GM12878 (cell line): ENCODE results near the gene SDCCAG8. TPM values are rescaled to one million over a fixed set of nuclear protein-coding genes. Genes with fewer than 3 reads are reported as not detected.

Experiments
- ATAC-seq: fragments of 200-7000 bp; cut with Tn5 transposase; 3 replicates; pipeline ENCODE4 v1.9.1; 2020; ENCODE audit warnings: mild to moderate bottlenecking, moderate library complexity
- BruUV-seq: library from RNA; stranded (reverse); fragments of 400-500 nt; replicated peaks from 2 replicates; lab custom pipeline; 2021; lab: Mats Ljungman, UMichigan
- CTCF ChIA-PET: fragments of 300-600 bp; sonication (Branson Sonifier 250); formaldehyde crosslinking; extraction: SDS; loops from one replicate; lab custom pipeline; 2021; ENCODE audit warnings: inconsistent platforms; lab: Yijun Ruan, JAX
- POLR2A ChIA-PET: fragments of 350-600 bp; formaldehyde crosslinking; extraction: SDS; loops from one replicate; lab custom pipeline; 2021; ENCODE audit warnings: inconsistent platforms; lab: Charles Lee
- RAD21 ChIA-PET: fragments of 300-600 bp; sonication (Branson Sonifier 250); formaldehyde crosslinking; loops from one replicate; lab custom pipeline; 2023; ENCODE audit warnings: antibody characterized with exemption; ENCODE audit not compliant: unreplicated experiment; lab: Charles Lee
- SMC1A ChIA-PET: fragments of 300-600 bp; sonication (Branson Sonifier 250); formaldehyde crosslinking; loops from one replicate; lab custom pipeline; 2023; ENCODE audit not compliant: unreplicated experiment, uncharacterized antibody; lab: Charles Lee
- DNase-seq: peaks from one replicate; pipeline ENCODE4 v3.0.0-alpha.2; 2011; ENCODE audit warnings: low read depth, low spot score
- FAIRE-seq: peaks from 3 replicates; lab custom pipeline; 2011; peaks lifted over from hg19 to GRCh38; lab: Jason Lieb, UNC
- H2AFZ ChIP-seq: 2 replicates; pipeline ENCODE4 v1.6.0; 2011; ENCODE audit warnings: low read depth, low read length, control low read depth; ENCODE audit not compliant: control insufficient read depth
- H3K27ac ChIP-seq: 2 replicates; pipeline ENCODE4 v1.5.1; 2011; ENCODE audit warnings: control low read depth; ENCODE audit not compliant: control insufficient read depth, insufficient read depth
- H3K27me3 ChIP-seq, 2 experiments: replicated peaks in 1 of 2; 2 replicates each; pipeline versions ENCODE4 v1.6.0 to v1.6.1; 2011; ENCODE audit warnings: low read length in 1 of 2; ENCODE audit not compliant: control insufficient read depth in 2 of 2, insufficient read depth in 2 of 2
- H3K36me3 ChIP-seq, 2 experiments: 2 replicates each; pipeline ENCODE4 v1.5.1; 2011; ENCODE audit warnings: low read length in 1 of 2; ENCODE audit not compliant: control insufficient read depth in 2 of 2, insufficient read depth in 2 of 2
- H3K4me1 ChIP-seq: 2 replicates; pipeline ENCODE4 v1.6.1; 2011; ENCODE audit warnings: mild to moderate bottlenecking, low read length, moderate library complexity, mixed read lengths; ENCODE audit not compliant: control insufficient read depth, insufficient read depth
- H3K4me2 ChIP-seq: 2 replicates; pipeline ENCODE4 v1.6.0; 2011; ENCODE audit warnings: control low read depth; ENCODE audit not compliant: control insufficient read depth, insufficient read depth
- H3K4me3 ChIP-seq: fragments of 200-600 bp; sonication (generic); 2 replicates; pipeline ENCODE4 v1.5.1; 2016
- H3K79me2 ChIP-seq: 2 replicates; pipeline ENCODE4 v1.6.0; 2011; ENCODE audit warnings: low read length; ENCODE audit not compliant: control insufficient read depth, insufficient read depth
- H3K9ac ChIP-seq: 2 replicates; pipeline ENCODE4 v1.8.0; 2011; ENCODE audit warnings: low read length, control low read depth, mixed read lengths; ENCODE audit not compliant: control insufficient read depth, insufficient read depth
- H3K9me3 ChIP-seq: replicated peaks from 3 replicates; pipeline ENCODE4 v1.5.1; 2011; ENCODE audit warnings: mild to moderate bottlenecking, low read length; ENCODE audit not compliant: control insufficient read depth, insufficient read depth
- H4K20me1 ChIP-seq: 2 replicates; pipeline ENCODE4 v1.6.0; 2011; ENCODE audit not compliant: control insufficient read depth, insufficient read depth
- CBX5 ChIP-seq: sonication (generic); IDR thresholded peaks from 2 replicates; pipeline ENCODE4 v1.6.1; 2016; ENCODE audit warnings: low read depth, moderate library complexity, mild to moderate bottlenecking, inconsistent platforms
- EGR1 ChIP-seq, 2 experiments: IDR thresholded peaks; 1 replicate in 1 of 2; 2 replicates in 1 of 2; pipeline ENCODE4 v1.6.1; 2011 to 2012; ENCODE audit warnings: low read depth in 2 of 2, low read length in 2 of 2, borderline replicate concordance in 1 of 2, mild to moderate bottlenecking in 1 of 2, moderate library complexity in 1 of 2
- HDGF ChIP-seq: fragments of 450-650 bp; IDR thresholded peaks from 2 replicates; pipeline ENCODE4 v1.6.1; 2016; ENCODE audit warnings: antibody characterized with exemption
- JUND ChIP-seq: IDR thresholded peaks from 2 replicates; pipeline ENCODE4 v1.6.1; 2012; ENCODE audit warnings: low read depth, mild to moderate bottlenecking, low read length, improper control_type of control experiment, moderate library complexity
- NFIC ChIP-seq: IDR thresholded peaks from 2 replicates; pipeline ENCODE4 v1.6.1; 2012; ENCODE audit warnings: low read depth, mild to moderate bottlenecking, inconsistent platforms, low read length, moderate library complexity
- NKRF ChIP-seq: fragments of 450-650 bp; conservative IDR thresholded peaks from 2 replicates; pipeline ENCODE4 v1.6.1; 2017; ENCODE audit warnings: mild to moderate bottlenecking, moderate library complexity
- NR2C1 ChIP-seq: fragments of 450-650 bp; IDR thresholded peaks from 2 replicates; pipeline ENCODE4 v1.6.1; 2017; ENCODE audit warnings: antibody characterized with exemption, mild to moderate bottlenecking, moderate library complexity
- SIN3A ChIP-seq: IDR thresholded peaks from 2 replicates; pipeline ENCODE4 v1.6.1; 2012; ENCODE audit warnings: low read depth, low read length, improper control_type of control experiment
- SPI1 ChIP-seq: IDR thresholded peaks from 2 replicates; pipeline ENCODE4 v1.6.1; 2011; ENCODE audit warnings: low read depth, mild to moderate bottlenecking, low read length, moderate library complexity, borderline replicate concordance; ENCODE audit not compliant: insufficient read depth
- ZZZ3 ChIP-seq: IDR thresholded peaks from 2 replicates; pipeline ENCODE4 v1.6.1; 2011; ENCODE audit warnings: low read depth; ENCODE audit not compliant: control insufficient read depth, insufficient read length
- WGBS: methylation state at CpG from one replicate; pipeline ENCODE4 v1.1.6; 2016; ENCODE audit warnings: low lambda C conversion rate; ENCODE audit not compliant: insufficient replicate concordance, insufficient coverage; ENCODE audit errors: missing lambda C conversion rate; 5-methylcytosine and 5-hydroxymethylcytosine counted together
- in situ Hi-C: fragments of 300-500 bp; cut with MboI; formaldehyde crosslinking; loops from 9 replicates; pipeline ENCODE4 v1.14.3; 2018; ENCODE audit warnings: mixed read lengths
- intact Hi-C: fragments of 100-400 bp; cut with micrococcal nuclease; formaldehyde crosslinking; loops from one replicate; pipeline ENCODE4 v1.14.2; 2022; ENCODE audit not compliant: unreplicated experiment
- polyA plus RNA-seq, 11 experiments: library from polyadenylated mRNA; depleted of rRNA in 4 of 11; unstranded in 6 of 11; stranded (reverse) in 5 of 11; fragments of >200 nt; fragmentation: Nextera tagmentation in 4 of 11; fragmentation: Illumina TruSeq in 1 of 11; extraction: Ambion mirVana in 4 of 11; extraction: Trizol in 1 of 11; gene quantifications; 1 replicate in 1 of 11; 2 replicates in 10 of 11; pipeline versions ENCODE4 v1.2.1 to v1.2.3, GENCODE V29; 2011 to 2016; ENCODE audit warnings: inconsistent platforms in 2 of 11, missing spikeins in 2 of 11, low read depth in 1 of 11
- total RNA-seq, 4 experiments: library from RNA; depleted of rRNA in 3 of 4; stranded (reverse); fragments of >200 nt in 3 of 4; fragmentation: Illumina TruSeq in 1 of 4; extraction: Trizol in 1 of 4; gene quantifications; 2 replicates each; pipeline versions ENCODE4 v1.2.1 to v1.2.3, GENCODE V29; 2013 to 2021
- TF ChIP-seq, protein P1 (sequence below): fragments of 450-650 bp; formaldehyde crosslinking; IDR thresholded peaks from 2 replicates; pipeline ENCODE4 v1.4.0; 2020; ENCODE audit warnings: mild to moderate bottlenecking, moderate library complexity

Gene SDCCAG8
- total and polyA plus RNA-seq, 10 of the 15 experiments (the other 5 are each of a cell fraction or from before 2014, with no cell fraction given), result 15.0 to 25.6 (median 20.6) TPM

DNA sequence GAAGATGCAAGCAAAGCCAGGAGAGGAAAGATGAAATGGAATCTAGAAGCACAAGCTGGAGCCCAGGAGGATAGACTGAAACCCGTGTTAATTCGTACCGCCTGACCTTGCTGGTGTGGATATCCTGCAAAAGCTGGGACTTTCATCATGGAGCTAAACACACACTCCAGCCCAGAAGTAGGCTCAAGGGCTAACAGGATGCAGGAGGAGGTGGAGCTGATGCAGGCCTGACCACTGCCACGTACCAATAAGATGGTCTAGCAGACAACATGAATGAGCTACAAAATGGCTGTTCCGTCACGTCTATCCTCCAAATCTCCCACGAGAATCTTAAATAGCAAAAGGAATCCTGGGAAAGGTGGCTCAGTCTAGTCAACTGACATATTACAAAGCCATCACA lies 270.3 kb downstream of the SDCCAG8 start:
- ChIA-PET POLR2A (no interaction called here), RAD21 (no interaction called here), SMC1A (interaction anchor here (0.5 kb wide), 1 partner anchor 14 kb away, joined by 4 read pairs; no protein-coding TSS in a partner anchor), CTCF (no interaction called here)
- no peaks in the 10 kb centered on the region for H3K4me1 ChIP-seq
- BruUV-seq, result no TSS peak
- FAIRE-seq (no peak), DNase-seq (no peak), ATAC-seq (no peak)
- TF ChIP-seq SIN3A (no peak), NFIC (no peak), SPI1 (no peak), EGR1 (IDR thresholded peaks at IDR 0.05; ENCODE audit: borderline replicate concordance in 1 of 2, low read depth in 2 of 2, low read length in 2 of 2) (no peak), CBX5 (no peak), NR2C1 (no peak), ZZZ3 (no peak), JUND (no peak), NKRF (no peak), HDGF (no peak)
- TF ChIP-seq, protein P1, sequence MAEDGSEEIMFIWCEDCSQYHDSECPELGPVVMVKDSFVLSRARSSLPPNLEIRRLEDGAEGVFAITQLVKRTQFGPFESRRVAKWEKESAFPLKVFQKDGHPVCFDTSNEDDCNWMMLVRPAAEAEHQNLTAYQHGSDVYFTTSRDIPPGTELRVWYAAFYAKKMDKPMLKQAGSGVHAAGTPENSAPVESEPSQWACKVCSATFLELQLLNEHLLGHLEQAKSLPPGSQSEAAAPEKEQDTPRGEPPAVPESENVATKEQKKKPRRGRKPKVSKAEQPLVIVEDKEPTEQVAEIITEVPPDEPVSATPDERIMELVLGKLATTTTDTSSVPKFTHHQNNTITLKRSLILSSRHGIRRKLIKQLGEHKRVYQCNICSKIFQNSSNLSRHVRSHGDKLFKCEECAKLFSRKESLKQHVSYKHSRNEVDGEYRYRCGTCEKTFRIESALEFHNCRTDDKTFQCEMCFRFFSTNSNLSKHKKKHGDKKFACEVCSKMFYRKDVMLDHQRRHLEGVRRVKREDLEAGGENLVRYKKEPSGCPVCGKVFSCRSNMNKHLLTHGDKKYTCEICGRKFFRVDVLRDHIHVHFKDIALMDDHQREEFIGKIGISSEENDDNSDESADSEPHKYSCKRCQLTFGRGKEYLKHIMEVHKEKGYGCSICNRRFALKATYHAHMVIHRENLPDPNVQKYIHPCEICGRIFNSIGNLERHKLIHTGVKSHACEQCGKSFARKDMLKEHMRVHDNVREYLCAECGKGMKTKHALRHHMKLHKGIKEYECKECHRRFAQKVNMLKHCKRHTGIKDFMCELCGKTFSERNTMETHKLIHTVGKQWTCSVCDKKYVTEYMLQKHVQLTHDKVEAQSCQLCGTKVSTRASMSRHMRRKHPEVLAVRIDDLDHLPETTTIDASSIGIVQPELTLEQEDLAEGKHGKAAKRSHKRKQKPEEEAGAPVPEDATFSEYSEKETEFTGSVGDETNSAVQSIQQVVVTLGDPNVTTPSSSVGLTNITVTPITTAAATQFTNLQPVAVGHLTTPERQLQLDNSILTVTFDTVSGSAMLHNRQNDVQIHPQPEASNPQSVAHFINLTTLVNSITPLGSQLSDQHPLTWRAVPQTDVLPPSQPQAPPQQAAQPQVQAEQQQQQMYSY (CRISPR knock-in tag), result no peak
- no peaks in the 10 kb centered on the region for H4K20me1 ChIP-seq
- in situ Hi-C loops, result no loop called here
- no peaks in the 10 kb centered on the region for H3K79me2 ChIP-seq
- H3K9ac ChIP-seq, result no peak overlapping the region
- H3K4me2 ChIP-seq, result no peak overlapping the region
- intact Hi-C loops, result no loop called here
- 98% methylated on average over 7 of the region's 7 CpGs for WGBS
- no peaks in the 10 kb centered on the region for H3K9me3 ChIP-seq
- H3K4me3 ChIP-seq, result no peak overlapping the region
- H3K27ac ChIP-seq, result no peak overlapping the region
- no peaks in the 10 kb centered on the region for H3K36me3 ChIP-seq
- no peak overlapping the region for H2AFZ ChIP-seq
- no peaks in the 10 kb centered on the region for H3K27me3 ChIP-seq
